KMS-11 (cell line): ENCODE results near the gene OR9G4.

Source experiments
- H2AFZ ChIP-seq: fragments of 200-600 bp; sonication (generic); 2 replicates; pipeline ENCODE4 v1.6.1; 2016; ENCODE audit warnings: antibody characterized with exemption, mixed run types, low read depth
- H3K27ac ChIP-seq: fragments of 200-600 bp; sonication (generic); 2 replicates; pipeline ENCODE4 v1.6.1; 2016; ENCODE audit warnings: mild to moderate bottlenecking, mixed run types
- H3K27me3 ChIP-seq: fragments of 200-600 bp; sonication (generic); 2 replicates; pipeline ENCODE4 v1.6.1; 2017; ENCODE audit warnings: mild to moderate bottlenecking, low read depth, mixed run types, moderate library complexity; ENCODE audit not compliant: insufficient read depth
- H3K36me3 ChIP-seq: fragments of 200-600 bp; sonication (generic); 2 replicates; pipeline ENCODE4 v1.6.1; 2017; ENCODE audit warnings: mild to moderate bottlenecking, mixed run types; ENCODE audit not compliant: insufficient read depth
- H3K4me1 ChIP-seq: fragments of 200-600 bp; sonication (generic); 2 replicates; pipeline ENCODE4 v1.6.1; 2016; ENCODE audit warnings: mild to moderate bottlenecking, low read depth, mixed run types; ENCODE audit not compliant: poor library complexity, severe bottlenecking
- H3K4me2 ChIP-seq: fragments of 200-600 bp; sonication (generic); 2 replicates; pipeline ENCODE4 v1.7.0; 2016; ENCODE audit warnings: mild to moderate bottlenecking, mixed run types
- H3K4me3 ChIP-seq: fragments of 200-600 bp; sonication (generic); IDR thresholded peaks from 2 replicates; pipeline ENCODE4 v1.6.1; 2017; ENCODE audit warnings: low read depth, low read length, mixed read lengths; ENCODE audit not compliant: insufficient read depth
- H3K79me2 ChIP-seq: fragments of 200-600 bp; sonication (generic); 2 replicates; pipeline ENCODE4 v1.6.1; 2016; ENCODE audit warnings: low read depth, mixed run types; ENCODE audit not compliant: insufficient read depth
- H3K9ac ChIP-seq: fragments of 200-600 bp; sonication (generic); 2 replicates; pipeline ENCODE4 v1.6.1; 2016; ENCODE audit warnings: mild to moderate bottlenecking, mixed run types
- H4K20me1 ChIP-seq: fragments of 200-600 bp; sonication (generic); 2 replicates; pipeline ENCODE4 v1.6.1; 2016; ENCODE audit warnings: mild to moderate bottlenecking, mixed run types; ENCODE audit not compliant: insufficient read depth
- TF ChIP-seq, protein P1 (sequence below): fragments of 200-600 bp; sonication (generic); conservative IDR thresholded peaks from 2 replicates; pipeline ENCODE4 v1.6.1; 2017; ENCODE audit warnings: low read depth, mild to moderate bottlenecking, antibody characterized with exemption, low read length, moderate library complexity, mixed read lengths

OR9G4 gene

GRCh38 chr11:56740107-56740506 is 8.4 kb downstream of the OR9G4 start:
- H3K79me2 ChIP-seq, result no peaks in the 10 kb centered on the region
- H2AFZ ChIP-seq, result no peak overlapping the region
- H4K20me1 ChIP-seq, result no peaks in the 10 kb centered on the region
- H3K9ac ChIP-seq, result no peak overlapping the region
- TF ChIP-seq, protein P1, sequence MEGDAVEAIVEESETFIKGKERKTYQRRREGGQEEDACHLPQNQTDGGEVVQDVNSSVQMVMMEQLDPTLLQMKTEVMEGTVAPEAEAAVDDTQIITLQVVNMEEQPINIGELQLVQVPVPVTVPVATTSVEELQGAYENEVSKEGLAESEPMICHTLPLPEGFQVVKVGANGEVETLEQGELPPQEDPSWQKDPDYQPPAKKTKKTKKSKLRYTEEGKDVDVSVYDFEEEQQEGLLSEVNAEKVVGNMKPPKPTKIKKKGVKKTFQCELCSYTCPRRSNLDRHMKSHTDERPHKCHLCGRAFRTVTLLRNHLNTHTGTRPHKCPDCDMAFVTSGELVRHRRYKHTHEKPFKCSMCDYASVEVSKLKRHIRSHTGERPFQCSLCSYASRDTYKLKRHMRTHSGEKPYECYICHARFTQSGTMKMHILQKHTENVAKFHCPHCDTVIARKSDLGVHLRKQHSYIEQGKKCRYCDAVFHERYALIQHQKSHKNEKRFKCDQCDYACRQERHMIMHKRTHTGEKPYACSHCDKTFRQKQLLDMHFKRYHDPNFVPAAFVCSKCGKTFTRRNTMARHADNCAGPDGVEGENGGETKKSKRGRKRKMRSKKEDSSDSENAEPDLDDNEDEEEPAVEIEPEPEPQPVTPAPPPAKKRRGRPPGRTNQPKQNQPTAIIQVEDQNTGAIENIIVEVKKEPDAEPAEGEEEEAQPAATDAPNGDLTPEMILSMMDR, result no peak
- H3K4me1 ChIP-seq, result no peaks in the 10 kb centered on the region
- no peak overlapping the region for H3K27ac ChIP-seq
- no peaks in the 10 kb centered on the region for H3K27me3 ChIP-seq
- no peak overlapping the region for H3K4me3 ChIP-seq
- no peaks in the 10 kb centered on the region for H3K36me3 ChIP-seq
- H3K4me2 ChIP-seq, result no peak overlapping the region

DNA sequence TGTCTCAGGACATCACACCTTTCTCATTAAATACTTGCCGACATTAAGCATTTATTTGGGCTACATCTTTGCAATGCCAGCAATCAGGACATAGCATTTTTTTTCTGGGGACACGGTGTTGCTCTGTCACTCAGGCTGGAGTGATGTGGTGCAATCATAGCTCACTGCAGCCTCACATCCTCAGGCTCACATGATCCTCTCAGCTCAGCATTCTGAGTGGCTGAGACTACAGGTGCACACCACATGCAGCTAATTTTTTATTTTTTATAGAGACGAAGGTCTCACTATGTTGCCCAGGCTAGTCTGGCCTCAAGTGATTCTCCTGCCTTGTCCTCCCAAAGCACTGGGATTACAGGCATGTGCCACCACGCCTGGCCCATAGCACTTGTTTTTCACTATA is 28.0 kb downstream of the OR9G4 start:
- H3K36me3 ChIP-seq, result no peaks in the 10 kb centered on the region
- no peak overlapping the region for H3K9ac ChIP-seq
- H3K4me2 ChIP-seq, result no peak overlapping the region
- no peaks in the 10 kb centered on the region for H4K20me1 ChIP-seq
- H3K27ac ChIP-seq, result no peak overlapping the region
- no peak overlapping the region for H3K4me3 ChIP-seq
- TF ChIP-seq, protein P1, result no peak
- H2AFZ ChIP-seq, result no peak overlapping the region
- no peaks in the 10 kb centered on the region for H3K4me1 ChIP-seq
- no peaks in the 10 kb centered on the region for H3K79me2 ChIP-seq
- no peaks in the 10 kb centered on the region for H3K27me3 ChIP-seq

- no peaks in the 10 kb centered on the region for H4K20me1 ChIP-seq
- no peaks in the 10 kb centered on the region for H3K4me1 ChIP-seq
- H3K79me2 ChIP-seq, result no peaks in the 10 kb centered on the region
Observed at GRCh38 chr11:56716379-56716854, 32.1 kb downstream of the OR9G4 start.

GRCh38 chr11:56714206-56714605 is 34.3 kb downstream of the OR9G4 start:
- H3K4me2 ChIP-seq, result no peak overlapping the region
- no peak overlapping the region for H3K4me3 ChIP-seq
- TF ChIP-seq, protein P1, result no peak
- no peaks in the 10 kb centered on the region for H3K4me1 ChIP-seq
- no peaks in the 10 kb centered on the region for H4K20me1 ChIP-seq
- H2AFZ ChIP-seq, result no peak overlapping the region
- H3K27ac ChIP-seq, result no peak overlapping the region
- H3K36me3 ChIP-seq, result no peaks in the 10 kb centered on the region
- no peaks in the 10 kb centered on the region for H3K79me2 ChIP-seq
- H3K27me3 ChIP-seq, result no peaks in the 10 kb centered on the region
- H3K9ac ChIP-seq, result no peak overlapping the region

More at GRCh38 chr11:56716379-56716854, 32.1 kb downstream of the OR9G4 start:
- Histone ChIP-seq H2AFZ (no peak overlapping the region), H3K36me3 (no peaks in the 10 kb centered on the region), H3K27me3 (no peaks in the 10 kb centered on the region), H3K27ac (no peak overlapping the region), H3K9ac (no peak overlapping the region), H3K4me3 (no peak overlapping the region), H3K4me2 (no peak overlapping the region)
- TF ChIP-seq, protein P1, result no peak
